ENCODE results near the gene ABCC9.

DNA sequence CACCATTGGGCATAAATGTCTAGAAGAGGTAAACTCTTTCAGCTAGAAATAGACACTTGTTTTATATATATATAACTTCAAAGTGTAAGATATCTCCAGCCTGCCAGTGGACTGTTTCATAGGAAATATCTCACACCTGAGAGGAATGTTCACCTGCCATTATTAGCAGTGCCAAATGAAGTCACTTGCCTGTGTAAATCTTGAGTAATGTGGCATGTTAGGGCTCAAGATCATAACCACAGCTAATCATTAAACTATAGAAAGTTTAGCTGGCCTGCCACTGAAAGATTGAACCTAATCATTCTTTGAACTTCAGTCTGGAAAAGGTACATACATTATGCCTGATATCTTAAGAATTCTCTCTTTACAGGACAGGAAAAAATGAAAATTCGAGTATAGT lies 141.2 kb downstream of the ABCC9 start:
- TF ChIP-seq, protein P1, sequence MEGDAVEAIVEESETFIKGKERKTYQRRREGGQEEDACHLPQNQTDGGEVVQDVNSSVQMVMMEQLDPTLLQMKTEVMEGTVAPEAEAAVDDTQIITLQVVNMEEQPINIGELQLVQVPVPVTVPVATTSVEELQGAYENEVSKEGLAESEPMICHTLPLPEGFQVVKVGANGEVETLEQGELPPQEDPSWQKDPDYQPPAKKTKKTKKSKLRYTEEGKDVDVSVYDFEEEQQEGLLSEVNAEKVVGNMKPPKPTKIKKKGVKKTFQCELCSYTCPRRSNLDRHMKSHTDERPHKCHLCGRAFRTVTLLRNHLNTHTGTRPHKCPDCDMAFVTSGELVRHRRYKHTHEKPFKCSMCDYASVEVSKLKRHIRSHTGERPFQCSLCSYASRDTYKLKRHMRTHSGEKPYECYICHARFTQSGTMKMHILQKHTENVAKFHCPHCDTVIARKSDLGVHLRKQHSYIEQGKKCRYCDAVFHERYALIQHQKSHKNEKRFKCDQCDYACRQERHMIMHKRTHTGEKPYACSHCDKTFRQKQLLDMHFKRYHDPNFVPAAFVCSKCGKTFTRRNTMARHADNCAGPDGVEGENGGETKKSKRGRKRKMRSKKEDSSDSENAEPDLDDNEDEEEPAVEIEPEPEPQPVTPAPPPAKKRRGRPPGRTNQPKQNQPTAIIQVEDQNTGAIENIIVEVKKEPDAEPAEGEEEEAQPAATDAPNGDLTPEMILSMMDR (IDR thresholded peaks at IDR 0.05; ENCODE audit: low read depth, low read length) = no peak
- no peak for TF ChIP-seq POLR2A (IDR thresholded peaks at IDR 0.05; ENCODE audit: extremely low read depth, insufficient read length)

Data from NB4 (cell line).